ENCODE measurements around the gene CLTB.

DNA sequence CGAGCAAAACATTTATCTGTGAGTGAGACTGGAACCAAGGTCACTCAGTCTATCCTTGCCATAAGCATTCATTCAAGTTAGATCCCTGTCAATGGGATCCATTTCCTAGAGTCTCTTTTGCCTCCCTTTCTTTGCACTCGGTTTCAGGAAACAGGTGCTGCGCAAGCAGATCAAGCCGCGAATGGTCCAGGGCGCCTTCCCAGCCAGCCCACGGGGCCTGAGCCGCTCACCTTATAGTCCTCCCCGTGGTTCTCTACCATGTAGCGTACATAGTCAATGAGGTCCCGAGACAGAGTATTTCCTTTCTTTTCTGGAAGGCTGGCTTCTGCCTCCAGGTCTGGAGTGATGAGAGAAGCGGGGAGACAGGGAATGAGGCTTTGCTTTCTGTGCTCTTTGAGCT lies 31.3 kb downstream of the CLTB start:
- TF ChIP-seq GATA2 (IDR thresholded peaks at IDR 0.05; ENCODE audit: low read depth, low read length) (no peak), GATA3 (IDR thresholded peaks at IDR 0.05; ENCODE audit: low read depth, low read length) (no peak)
